Neutrophil (primary cell): ENCODE measurements around the gene STX5.
"Not testable (repeated sequence)": the region's sequence is repeated elsewhere in the genome, so short reads cannot be mapped to it uniquely, and the experiment has no call there.

Experiments
- H3K27ac ChIP-seq: fragments of 200-600 bp; sonication (generic); 2 replicates; pipeline ENCODE4 v1.5.1; 2016; ENCODE audit warnings: mild to moderate bottlenecking, moderate library complexity
- H3K27me3 ChIP-seq: fragments of 200-600 bp; sonication (generic); 2 replicates; pipeline ENCODE4 v1.6.0; 2016; ENCODE audit warnings: mild to moderate bottlenecking
- H3K36me3 ChIP-seq: fragments of 200-600 bp; sonication (generic); 2 replicates; pipeline ENCODE4 v1.5.1; 2017
- H3K4me1 ChIP-seq, 2 experiments: fragments of 200-600 bp in 1 of 2; sonication (generic) in 1 of 2; 1 replicate in 1 of 2; 2 replicates in 1 of 2; pipeline versions ENCODE4 v1.5.1 to v1.6.1; 2013 to 2016; ENCODE audit warnings: low read depth in 1 of 2, low read length in 1 of 2, mild to moderate bottlenecking in 1 of 2, moderate library complexity in 1 of 2; ENCODE audit not compliant: control insufficient read depth in 1 of 2, insufficient read depth in 1 of 2
- H3K4me3 ChIP-seq, 2 experiments: fragments of 200-600 bp in 1 of 2; sonication (generic) in 1 of 2; 1 replicate in 1 of 2; 2 replicates in 1 of 2; pipeline ENCODE4 v1.5.1; 2013 to 2016; ENCODE audit warnings: low read depth in 1 of 2, low read length in 1 of 2, mild to moderate bottlenecking in 1 of 2, moderate library complexity in 1 of 2
- H3K9me3 ChIP-seq: fragments of 200-600 bp; sonication (generic); 2 replicates; pipeline ENCODE4 v1.5.1; 2016
- TF ChIP-seq, protein P1 (sequence below): fragments of 200-600 bp; sonication (generic); IDR thresholded peaks from 2 replicates; pipeline ENCODE4 v1.5.1; 2016; ENCODE audit warnings: antibody characterized with exemption

STX5 gene

DNA sequence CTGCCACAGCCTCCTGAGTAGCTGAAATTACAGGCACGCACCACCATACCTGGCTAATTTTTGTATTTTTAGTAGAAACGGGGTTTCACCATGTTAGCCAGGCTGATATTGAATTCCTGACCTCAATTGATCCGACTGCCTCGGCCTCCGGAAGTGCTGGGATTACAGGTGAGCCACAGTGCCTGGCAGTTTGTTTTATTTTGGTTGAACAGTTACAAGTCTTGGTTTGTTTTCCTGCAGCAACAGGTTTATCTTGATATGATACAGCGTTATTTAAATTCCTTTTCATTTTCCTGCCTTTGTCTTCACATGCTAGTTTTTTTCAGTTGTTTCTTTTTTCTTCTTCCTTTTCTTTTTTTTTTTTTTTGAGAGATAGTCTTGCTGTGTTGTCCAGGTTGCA is 44.9 kb upstream of the STX5 start:
- H3K36me3 ChIP-seq: no peaks in the 10 kb centered on the region
- H3K27ac ChIP-seq: no peak overlapping the region
- H3K4me1 ChIP-seq: peaks cover 11 to 12% of the 10 kb centered on the region in 2 experiments
- H3K27me3 ChIP-seq: no peaks in the 10 kb centered on the region
- TF ChIP-seq, protein P1, sequence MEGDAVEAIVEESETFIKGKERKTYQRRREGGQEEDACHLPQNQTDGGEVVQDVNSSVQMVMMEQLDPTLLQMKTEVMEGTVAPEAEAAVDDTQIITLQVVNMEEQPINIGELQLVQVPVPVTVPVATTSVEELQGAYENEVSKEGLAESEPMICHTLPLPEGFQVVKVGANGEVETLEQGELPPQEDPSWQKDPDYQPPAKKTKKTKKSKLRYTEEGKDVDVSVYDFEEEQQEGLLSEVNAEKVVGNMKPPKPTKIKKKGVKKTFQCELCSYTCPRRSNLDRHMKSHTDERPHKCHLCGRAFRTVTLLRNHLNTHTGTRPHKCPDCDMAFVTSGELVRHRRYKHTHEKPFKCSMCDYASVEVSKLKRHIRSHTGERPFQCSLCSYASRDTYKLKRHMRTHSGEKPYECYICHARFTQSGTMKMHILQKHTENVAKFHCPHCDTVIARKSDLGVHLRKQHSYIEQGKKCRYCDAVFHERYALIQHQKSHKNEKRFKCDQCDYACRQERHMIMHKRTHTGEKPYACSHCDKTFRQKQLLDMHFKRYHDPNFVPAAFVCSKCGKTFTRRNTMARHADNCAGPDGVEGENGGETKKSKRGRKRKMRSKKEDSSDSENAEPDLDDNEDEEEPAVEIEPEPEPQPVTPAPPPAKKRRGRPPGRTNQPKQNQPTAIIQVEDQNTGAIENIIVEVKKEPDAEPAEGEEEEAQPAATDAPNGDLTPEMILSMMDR: no peak
- no peaks in the 10 kb centered on the region for H3K9me3 ChIP-seq
- H3K4me3 ChIP-seq: no peak overlapping the region

DNA sequence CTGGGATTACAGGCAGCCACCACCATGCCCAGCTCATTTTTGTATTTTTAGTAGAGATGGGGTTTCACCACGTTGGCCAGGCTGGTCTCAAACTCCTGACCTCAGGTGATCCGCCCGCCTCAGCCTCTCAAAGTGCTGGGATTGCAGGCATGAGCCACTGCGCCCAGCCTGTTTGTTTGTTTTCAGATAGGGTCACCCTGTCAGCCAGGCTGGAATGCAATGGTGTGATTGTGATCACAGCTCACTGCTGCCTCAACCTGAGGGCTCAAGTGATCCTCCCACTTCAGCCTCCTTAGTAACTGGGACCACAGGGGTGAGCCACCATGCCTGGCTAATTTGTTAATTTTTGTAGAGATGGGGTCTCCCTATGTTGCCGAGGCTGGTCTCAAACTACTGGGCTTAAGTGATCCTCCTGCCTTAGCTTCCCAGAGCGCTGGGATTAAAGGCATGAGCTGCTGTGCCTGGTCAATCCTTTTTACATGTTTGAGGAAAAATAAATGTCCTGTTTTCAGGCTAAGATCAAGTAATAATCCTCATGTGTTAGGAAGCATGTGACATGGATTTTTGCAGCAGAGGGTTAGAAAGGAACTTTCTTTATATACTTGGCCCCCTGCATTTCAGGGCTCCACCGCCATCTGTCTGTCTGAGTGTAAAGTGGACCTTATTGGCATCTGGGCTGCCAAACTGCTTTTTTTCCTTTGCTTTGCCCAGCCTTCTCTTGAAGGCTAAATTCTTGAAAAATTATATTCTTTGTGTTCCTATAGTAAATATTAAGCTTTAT is 44.0 kb upstream of the STX5 start:
- Histone ChIP-seq H3K9me3 (no peaks in the 10 kb centered on the region), H3K27me3 (no peaks in the 10 kb centered on the region), H3K4me1 (peaks cover 9 to 10% of the 10 kb centered on the region in 2 experiments), H3K4me3 (no peak overlapping the region), H3K36me3 (no peaks in the 10 kb centered on the region), H3K27ac (no peak overlapping the region)
- TF ChIP-seq, protein P1: no peak

GRCh38 chr11:62874851-62875250 is 43.0 kb upstream of the STX5 start:
- Histone ChIP-seq H3K4me1 (peaks cover under 1 to 3% of the 10 kb centered on the region in 2 experiments), H3K9me3 (no peaks in the 10 kb centered on the region), H3K36me3 (no peaks in the 10 kb centered on the region), H3K27ac (no peak overlapping the region), H3K27me3 (no peaks in the 10 kb centered on the region), H3K4me3 (no peak overlapping the region)
- TF ChIP-seq, protein P1: no peak

- no peaks in the 10 kb centered on the region for H3K36me3 ChIP-seq
- peaks cover 3 to 7% of the 10 kb centered on the region in 2 experiments for H3K4me1 ChIP-seq
- H3K4me3 ChIP-seq: no peak overlapping the region
- H3K27ac ChIP-seq: no peak overlapping the region
- TF ChIP-seq, protein P1: no peak
- no peaks in the 10 kb centered on the region for H3K9me3 ChIP-seq
- H3K27me3 ChIP-seq: no peaks in the 10 kb centered on the region
Measured at GRCh38 chr11:62865635-62866034, 33.8 kb upstream of the STX5 start.

DNA sequence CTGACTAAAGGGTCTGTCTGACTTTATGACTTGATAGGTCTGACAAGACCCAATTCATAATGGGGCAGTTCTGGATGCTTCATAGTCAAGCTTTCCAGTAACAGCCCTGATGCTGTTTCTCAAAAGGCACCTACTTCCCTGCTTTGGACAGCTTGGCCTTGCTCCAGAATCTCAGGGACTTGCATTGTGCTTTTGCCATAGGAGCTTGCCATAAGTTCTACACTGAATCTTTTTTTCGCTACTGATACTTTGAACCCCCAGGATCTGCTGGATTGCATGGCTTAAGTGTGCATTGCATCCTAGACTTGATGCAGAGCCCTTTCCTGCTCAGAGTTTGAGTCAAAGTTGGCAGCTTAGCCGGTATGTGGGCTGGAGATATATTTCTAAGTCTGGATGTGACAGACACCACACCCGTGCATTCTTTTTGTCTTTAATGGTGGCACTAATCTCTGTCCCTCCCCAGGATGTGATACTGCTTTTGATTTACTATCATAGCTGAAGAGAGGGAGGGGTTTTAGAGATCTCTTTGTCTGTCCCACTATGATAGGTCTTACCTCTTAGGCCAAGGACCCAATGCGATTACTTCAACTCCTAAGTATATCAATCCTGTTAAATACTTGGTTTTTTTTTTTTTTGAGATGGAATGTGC is 32.0 kb upstream of the STX5 start:
- H3K4me3 ChIP-seq: no peak overlapping the region
- H3K36me3 ChIP-seq: no peaks in the 10 kb centered on the region
- H3K4me1 ChIP-seq: peaks cover 3 to 7% of the 10 kb centered on the region in 2 experiments

GRCh38 chr11:62861564-62862192 is 29.8 kb upstream of the STX5 start:
- H3K9me3 ChIP-seq, H3K27me3 ChIP-seq, H3K4me3 ChIP-seq, H3K36me3 ChIP-seq, H3K27ac ChIP-seq: not testable (repeated sequence)
- H3K4me1 ChIP-seq: peaks cover 7 to 11% of the 10 kb centered on the region in 2 experiments

More for the DNA sequence above, 32.0 kb upstream of the STX5 start:
- Histone ChIP-seq H3K9me3 (no peaks in the 10 kb centered on the region), H3K27ac (no peak overlapping the region), H3K27me3 (no peaks in the 10 kb centered on the region)
- TF ChIP-seq, protein P1: no peak
